A673 (cell line): ENCODE data around the gene KRTAP5-7.

Source experiments
- EZH2 ChIP-seq: fragments of 200-600 bp; sonication (generic); IDR thresholded peaks from 2 replicates; pipeline ENCODE4 v1.6.1; 2017; ENCODE audit warnings: borderline replicate concordance, low read depth, mild to moderate bottlenecking, mixed read lengths, antibody characterized with exemption, low read length; ENCODE audit not compliant: poor library complexity, severe bottlenecking
- TF ChIP-seq, protein P1 (sequence below): fragments of 300-800, 200-600 bp; sonication (generic); conservative IDR thresholded peaks from 2 replicates; pipeline ENCODE4 v1.5.1; 2017; ENCODE audit warnings: low read depth, mild to moderate bottlenecking, antibody characterized with exemption, low read length, moderate library complexity, mixed read lengths

DNA sequence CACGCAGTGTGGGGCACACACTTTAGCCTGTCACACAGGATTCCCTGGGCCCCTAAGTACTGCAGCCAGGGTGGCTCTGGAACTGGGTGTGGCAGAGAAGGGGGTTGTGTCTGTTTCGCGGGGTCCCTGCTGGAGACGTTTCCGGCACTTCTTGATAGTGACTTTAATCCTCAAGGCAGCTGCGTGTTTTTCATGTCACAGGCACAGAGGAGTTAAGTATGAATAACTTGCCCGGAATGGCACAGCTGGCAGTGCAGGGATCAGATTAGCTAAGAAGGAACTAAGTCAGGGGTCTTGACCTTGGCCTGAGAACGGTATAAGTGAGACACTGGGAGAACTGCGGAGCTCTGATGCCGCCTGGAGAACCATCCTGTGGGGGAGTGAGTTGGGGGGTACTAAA lies 7.5 kb upstream of the KRTAP5-7 start:
- TF ChIP-seq, protein P1, sequence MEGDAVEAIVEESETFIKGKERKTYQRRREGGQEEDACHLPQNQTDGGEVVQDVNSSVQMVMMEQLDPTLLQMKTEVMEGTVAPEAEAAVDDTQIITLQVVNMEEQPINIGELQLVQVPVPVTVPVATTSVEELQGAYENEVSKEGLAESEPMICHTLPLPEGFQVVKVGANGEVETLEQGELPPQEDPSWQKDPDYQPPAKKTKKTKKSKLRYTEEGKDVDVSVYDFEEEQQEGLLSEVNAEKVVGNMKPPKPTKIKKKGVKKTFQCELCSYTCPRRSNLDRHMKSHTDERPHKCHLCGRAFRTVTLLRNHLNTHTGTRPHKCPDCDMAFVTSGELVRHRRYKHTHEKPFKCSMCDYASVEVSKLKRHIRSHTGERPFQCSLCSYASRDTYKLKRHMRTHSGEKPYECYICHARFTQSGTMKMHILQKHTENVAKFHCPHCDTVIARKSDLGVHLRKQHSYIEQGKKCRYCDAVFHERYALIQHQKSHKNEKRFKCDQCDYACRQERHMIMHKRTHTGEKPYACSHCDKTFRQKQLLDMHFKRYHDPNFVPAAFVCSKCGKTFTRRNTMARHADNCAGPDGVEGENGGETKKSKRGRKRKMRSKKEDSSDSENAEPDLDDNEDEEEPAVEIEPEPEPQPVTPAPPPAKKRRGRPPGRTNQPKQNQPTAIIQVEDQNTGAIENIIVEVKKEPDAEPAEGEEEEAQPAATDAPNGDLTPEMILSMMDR: no peak
- TF ChIP-seq EZH2: no peak
